HepG2 (cell line): ENCODE results near the gene DHRS12. TPM values are rescaled to one million over a fixed set of nuclear protein-coding genes. Genes with fewer than 3 reads are reported as not detected.

Experiments used
- AKNA ChIP-seq: sonication (generic); formaldehyde crosslinking; IDR thresholded peaks from 2 replicates; pipeline ENCODE4 v1.4.0; 2020; ENCODE audit warnings: missing genetic modification reagents, borderline replicate concordance
- ASH2L ChIP-seq: fragments of 300-600, 200-600 bp; sonication (generic); IDR thresholded peaks from 2 replicates; pipeline ENCODE4 v1.7.0; 2017; ENCODE audit warnings: low read depth, mild to moderate bottlenecking, moderate library complexity, mixed read lengths, low read length; ENCODE audit not compliant: insufficient read length
- BRCA1 ChIP-seq: sonication (generic); formaldehyde crosslinking; IDR thresholded peaks from 2 replicates; pipeline ENCODE4 v1.4.0; 2020; ENCODE audit warnings: missing genetic modification reagents
- KDM3A ChIP-seq: IDR thresholded peaks from 2 replicates; pipeline ENCODE4 v1.6.1; 2018; ENCODE audit warnings: low read depth, missing compliant biosample characterization
- LCORL ChIP-seq, 2 experiments: fragments of 450-650 bp in 1 of 2; sonication (generic) in 1 of 2; formaldehyde crosslinking in 1 of 2; IDR thresholded peaks; 2 replicates each; pipeline versions ENCODE4 v1.5.0 to v1.6.1; 2017 to 2020; ENCODE audit warnings: antibody characterized with exemption in 1 of 2, missing genetic modification reagents in 1 of 2
- SRSF4 ChIP-seq: fragments of 200-400 bp; formaldehyde crosslinking; IDR thresholded peaks from one replicate; pipeline ENCODE4 v1.6.1; 2018; ENCODE audit warnings: mild to moderate bottlenecking, low read depth, low read length, moderate library complexity; ENCODE audit not compliant: poor library complexity, severe bottlenecking
- TBX3 ChIP-seq: fragments of 450-650 bp; IDR thresholded peaks from 2 replicates; pipeline ENCODE4 v1.6.1; 2017; ENCODE audit warnings: antibody characterized with exemption, mild to moderate bottlenecking, inconsistent platforms, borderline replicate concordance
- TSC22D2 ChIP-seq: sonication (generic); formaldehyde crosslinking; IDR thresholded peaks from 2 replicates; pipeline ENCODE4 v1.5.1; 2020; ENCODE audit warnings: missing genetic modification reagents, mild to moderate bottlenecking, borderline replicate concordance
- U2AF1 ChIP-seq: fragments of 200-400 bp; formaldehyde crosslinking; optimal IDR thresholded peaks from 2 replicates; pipeline ENCODE3; 2017; ENCODE audit warnings: mild to moderate bottlenecking, low read depth, low read length
- ZBTB20 ChIP-seq: sonication (generic); formaldehyde crosslinking; IDR thresholded peaks from 2 replicates; pipeline ENCODE4 v1.8.1; 2023; ENCODE audit warnings: missing genetic modification reagents, low read depth, mild to moderate bottlenecking, borderline replicate concordance
- ZBTB46 ChIP-seq: sonication (generic); formaldehyde crosslinking; IDR thresholded peaks from 2 replicates; pipeline ENCODE4 v1.4.0; 2020; ENCODE audit warnings: mild to moderate bottlenecking, missing genetic modification reagents, borderline replicate concordance
- ZKSCAN1 ChIP-seq: fragments of 150-350 bp; IDR thresholded peaks from 2 replicates; pipeline ENCODE4 v1.6.1; 2014; ENCODE audit warnings: low read length
- ZMYM2 ChIP-seq: sonication (generic); formaldehyde crosslinking; IDR thresholded peaks from 2 replicates; pipeline ENCODE4 v1.8.0; 2022; ENCODE audit warnings: mild to moderate bottlenecking, missing genetic modification reagents
- ZNF605 ChIP-seq: sonication (generic); formaldehyde crosslinking; IDR thresholded peaks from 2 replicates; pipeline ENCODE4 v1.8.0; 2022; ENCODE audit warnings: mild to moderate bottlenecking, missing genetic modification reagents
- ZNF614 ChIP-seq: IDR thresholded peaks from 2 replicates; pipeline ENCODE4 v1.6.1; 2018; ENCODE audit warnings: missing biosample characterization, missing genetic modification reagents, inconsistent platforms, borderline replicate concordance
- ZNF615 ChIP-seq: sonication (generic); formaldehyde crosslinking; IDR thresholded peaks from 2 replicates; pipeline ENCODE4 v1.5.0; 2020; ENCODE audit warnings: mild to moderate bottlenecking, missing genetic modification reagents, borderline replicate concordance
- ZNF704 ChIP-seq: sonication (generic); formaldehyde crosslinking; IDR thresholded peaks from 2 replicates; pipeline ENCODE4 v1.8.1; 2023; ENCODE audit warnings: mild to moderate bottlenecking, inconsistent platforms, moderate library complexity, missing genetic modification reagents, borderline replicate concordance
- ZNF878 ChIP-seq: sonication (generic); formaldehyde crosslinking; IDR thresholded peaks from 2 replicates; pipeline ENCODE4 v1.8.1; 2023; ENCODE audit warnings: mild to moderate bottlenecking, missing genetic modification reagents, moderate library complexity
- ZNF883 ChIP-seq: sonication (generic); formaldehyde crosslinking; IDR thresholded peaks from 2 replicates; pipeline ENCODE4 v1.5.1; 2020; ENCODE audit warnings: mild to moderate bottlenecking, missing genetic modification reagents; ENCODE audit errors: not compliant biosample characterization
- ZSCAN12 ChIP-seq: sonication (generic); formaldehyde crosslinking; IDR thresholded peaks from 2 replicates; pipeline ENCODE4 v1.9.0; 2021; ENCODE audit warnings: mild to moderate bottlenecking, missing genetic modification reagents
- polyA plus RNA-seq, 8 experiments: library from polyadenylated mRNA; depleted of rRNA in 3 of 8; stranded (reverse) in 7 of 8; unstranded in 1 of 8; fragments of >200 nt; fragmentation: Illumina TruSeq in 4 of 8; extraction: Trizol in 4 of 8; gene quantifications; 2 replicates each; pipeline versions ENCODE4 v1.2.1 to v1.2.3, GENCODE V29; 2011 to 2016; ENCODE audit warnings: low read depth in 4 of 8, missing spikeins in 1 of 8, mixed read lengths in 1 of 8; ENCODE audit not compliant: insufficient read depth in 1 of 8
- total RNA-seq, 5 experiments: library from RNA; depleted of rRNA; stranded (reverse); fragments of >200 nt; fragmentation: Illumina TruSeq; extraction: Trizol; gene quantifications; 2 replicates each; pipeline ENCODE4 v1.2.3, GENCODE V29; 2016; ENCODE audit warnings: low read depth in 1 of 5

Gene DHRS12
- total and polyA plus RNA-seq, 2 of the 13 experiments (the other 11 are each of a cell fraction or from before 2014, with no cell fraction given): 7.2 to 8.4 TPM

GRCh38 chr13:51764184-51765141 is 39.5 kb downstream of the DHRS12 start (continued):
- TF ChIP-seq ZNF704 (CRISPR knock-in tag) (no peak), ZBTB46 (CRISPR knock-in tag) (no peak), TSC22D2 (CRISPR knock-in tag) (no peak), ZNF615 (CRISPR knock-in tag) (no peak), KDM3A (CRISPR knock-in tag) (peak; percentile 37; the same call in 1 of the 2 replicates), SRSF4 (no peak), U2AF1 (no peak), ZSCAN12 (CRISPR knock-in tag) (no peak), BRCA1 (no peak), ZKSCAN1 (no peak), ZMYM2 (CRISPR knock-in tag) (no peak), LCORL (IDR thresholded peaks at IDR 0.05) (no peak), LCORL (CRISPR knock-in tag; IDR thresholded peaks at IDR 0.05) (no peak), AKNA (no peak), ASH2L (peak; percentile 35), TBX3 (peak; percentile 21; the same call in 1 of the 2 replicates), ZNF605 (CRISPR knock-in tag) (no peak), ZNF878 (CRISPR knock-in tag) (no peak), ZNF883 (CRISPR knock-in tag) (no peak), ZNF614 (CRISPR knock-in tag) (0 out of 2 replicates have a peak, but pooled peaks have one; percentile 46), ZBTB20 (CRISPR knock-in tag) (0 out of 2 replicates have a peak, but pooled peaks have one; percentile 33)
